Limb (tissue), 2 donors: ENCODE data around the gene SOX13.
A peak's percentile ranks its signal among the peaks of the same experiment; 100 is the strongest.

Experiments used
- DNase-seq, 2 donors: peaks; one replicate each; pipeline ENCODE4 v3.0.0-alpha.2; 2016; ENCODE audit errors: extremely low spot score in 2 of 2

The SOX13 gene

GRCh38 chr1:204105131-204105515, 32.2 kb downstream of the SOX13 start:
- no peak for DNase-seq

DNA sequence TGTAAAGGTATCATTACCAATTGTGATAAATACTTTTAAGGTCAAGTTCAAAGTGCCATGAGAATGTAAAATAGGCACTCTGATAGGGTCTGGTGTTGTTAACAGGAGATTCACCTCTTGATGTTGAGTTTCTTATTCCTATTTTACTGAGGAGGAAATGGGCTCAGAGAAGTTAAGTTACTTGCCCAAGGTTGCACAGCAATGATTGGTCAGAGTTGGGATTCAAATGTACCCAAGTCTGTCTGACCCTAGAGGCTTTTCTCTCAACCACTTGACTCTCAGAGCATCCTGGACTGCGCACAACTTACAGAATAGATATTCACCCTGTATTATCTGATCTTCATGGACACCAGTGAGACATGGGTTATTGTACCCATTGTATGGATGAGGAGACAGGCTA, 33.9 kb downstream of the SOX13 start:
- DNase-seq: no peak

DNA sequence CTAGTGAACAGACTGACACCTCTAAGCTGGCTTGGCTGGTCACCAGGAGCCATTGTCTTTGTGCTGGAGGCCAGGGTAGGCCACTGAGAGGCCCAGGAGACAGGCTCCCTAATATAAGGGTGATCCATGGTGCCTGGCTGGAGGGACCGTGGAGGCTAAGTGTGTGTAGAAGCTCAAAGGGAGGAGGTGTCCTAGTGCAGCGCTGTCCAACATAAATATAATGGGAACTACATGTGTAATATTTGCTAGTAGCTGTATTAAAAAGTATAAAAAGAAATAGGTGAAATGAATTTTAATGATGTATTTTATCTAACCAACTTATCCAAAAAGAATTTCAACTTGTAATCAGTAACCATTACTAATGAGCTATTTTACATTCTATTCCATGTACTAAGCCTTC, 35.0 kb downstream of the SOX13 start:
- DNase-seq: no peak

- DNase-seq: no peak
Observed at GRCh38 chr1:204108312-204109141, 35.6 kb downstream of the SOX13 start.

DNA sequence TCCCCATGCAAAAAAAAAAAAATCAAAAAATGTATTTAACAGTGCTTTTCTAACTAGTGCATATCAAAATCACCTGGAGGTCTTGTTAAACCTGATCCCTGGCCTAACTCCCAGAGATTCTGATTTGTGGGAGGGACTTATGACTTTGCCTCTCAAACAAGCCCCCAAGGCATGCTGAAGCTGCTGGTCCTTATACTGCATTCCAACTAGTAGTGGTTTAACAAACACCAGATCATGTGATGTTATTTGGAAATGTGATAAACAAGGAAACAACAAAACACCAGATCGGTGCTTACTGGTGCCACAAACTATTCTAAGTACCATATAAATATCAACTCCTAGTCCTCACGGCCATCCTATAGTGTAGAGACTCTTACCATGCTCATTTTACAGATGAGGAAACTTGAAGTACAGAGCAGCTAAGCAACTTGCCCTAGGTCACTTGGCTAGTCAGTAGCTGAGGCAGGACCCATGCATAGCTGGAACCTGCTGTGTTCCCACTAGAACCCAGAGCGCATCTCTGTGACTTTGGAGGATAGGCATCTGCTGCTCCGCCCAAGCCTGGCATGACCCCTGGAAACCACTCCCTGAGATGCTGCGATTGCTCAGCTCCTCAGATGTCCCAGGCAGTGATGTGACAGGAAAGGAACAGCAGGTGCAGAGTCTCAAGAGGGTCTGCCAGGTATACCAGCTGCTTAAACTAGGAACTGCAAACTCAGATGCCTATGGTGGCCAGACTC, 38.1 kb downstream of the SOX13 start:
- DNase-seq: no peak

- DNase-seq: no peak
Observed at GRCh38 chr1:204112876-204113730, 40.2 kb downstream of the SOX13 start.

DNA sequence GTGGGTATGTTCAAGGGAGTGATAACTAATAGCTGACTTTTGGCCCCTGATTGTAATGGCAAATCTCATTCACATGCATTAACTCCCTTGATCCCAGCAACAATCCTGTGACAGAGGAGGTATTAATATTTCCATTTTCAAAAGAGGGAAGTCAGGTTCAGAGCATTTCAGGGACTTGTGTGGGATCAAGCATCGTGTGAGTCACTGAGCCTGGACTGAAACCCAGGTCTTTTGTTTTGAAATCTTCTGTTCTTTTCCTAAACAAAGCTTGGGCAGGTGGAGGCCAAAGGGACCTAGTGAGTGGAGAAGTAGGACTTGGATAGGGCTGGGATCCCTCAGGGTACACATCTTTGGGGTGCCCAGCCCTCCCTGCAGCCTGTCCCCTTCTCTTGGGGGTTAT, 41.0 kb downstream of the SOX13 start:
- no peak for DNase-seq

DNA sequence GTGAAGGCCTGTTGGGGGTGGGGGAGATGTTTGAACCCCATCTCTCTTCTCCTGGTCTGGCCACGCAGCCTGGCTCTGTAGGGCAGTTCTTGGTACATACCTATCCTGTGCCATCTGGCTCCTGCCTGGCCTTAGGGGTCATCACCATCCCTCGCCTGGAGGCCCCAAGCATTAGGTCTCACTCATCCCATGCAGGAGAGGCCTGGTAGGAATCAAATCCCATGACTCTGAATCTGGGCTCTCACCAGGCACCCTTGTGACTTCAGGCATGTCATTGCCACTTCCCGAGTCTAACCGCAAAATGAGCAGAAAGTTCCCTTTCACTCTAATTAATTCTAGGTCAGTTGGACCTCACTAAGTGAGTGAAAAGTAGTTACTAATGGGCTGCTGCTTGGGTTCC, 41.7 kb downstream of the SOX13 start:
- DNase-seq: no peak

DNA sequence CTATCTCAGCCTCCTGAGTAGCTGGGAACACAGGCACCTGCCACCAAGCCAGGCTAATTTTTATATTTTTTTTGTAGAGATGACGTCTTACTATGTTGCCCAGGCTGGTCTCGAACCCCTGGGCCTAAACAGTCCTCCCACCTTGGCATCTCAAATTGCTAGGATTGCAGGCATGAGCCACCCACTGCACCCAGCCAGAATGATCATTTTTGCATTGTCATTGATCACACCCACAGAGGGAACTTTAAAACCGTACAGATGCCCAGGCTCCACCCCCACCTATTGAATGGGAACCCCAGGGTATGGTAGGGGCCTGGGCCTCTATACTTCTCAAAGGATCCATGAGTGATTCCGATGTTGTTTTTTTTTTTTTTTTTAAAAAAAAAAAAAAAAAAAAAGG, 42.2 kb downstream of the SOX13 start:
- DNase-seq: no peak

DNA sequence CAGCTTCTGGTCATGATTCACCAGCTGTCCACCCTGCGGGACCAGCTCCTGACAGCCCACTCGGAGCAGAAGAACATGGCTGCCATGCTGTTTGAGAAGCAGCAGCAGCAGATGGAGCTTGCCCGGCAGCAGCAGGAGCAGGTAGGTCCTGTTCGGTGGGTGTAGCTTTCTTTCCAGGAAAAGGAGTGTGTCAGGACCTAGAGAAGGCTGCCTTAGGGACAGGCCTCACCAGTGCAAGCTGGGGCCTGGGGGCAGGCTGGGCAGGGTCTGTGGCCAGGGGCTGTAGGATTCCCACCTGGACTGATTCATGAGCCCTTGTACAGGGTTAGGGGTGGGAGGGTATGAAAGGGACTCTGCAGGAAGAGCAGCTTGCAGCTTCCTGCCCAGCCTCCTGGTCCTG, 43.6 kb downstream of the SOX13 start:
- DNase-seq: no peak

GRCh38 chr1:204121840-204122555, 49.1 kb downstream of the SOX13 start:
- no peak for DNase-seq

GRCh38 chr1:204123376-204123775, 50.5 kb downstream of the SOX13 start:
- no peak for DNase-seq

- no peak for DNase-seq
Observed at GRCh38 chr1:204124639-204125038, 51.7 kb downstream of the SOX13 start.

DNA sequence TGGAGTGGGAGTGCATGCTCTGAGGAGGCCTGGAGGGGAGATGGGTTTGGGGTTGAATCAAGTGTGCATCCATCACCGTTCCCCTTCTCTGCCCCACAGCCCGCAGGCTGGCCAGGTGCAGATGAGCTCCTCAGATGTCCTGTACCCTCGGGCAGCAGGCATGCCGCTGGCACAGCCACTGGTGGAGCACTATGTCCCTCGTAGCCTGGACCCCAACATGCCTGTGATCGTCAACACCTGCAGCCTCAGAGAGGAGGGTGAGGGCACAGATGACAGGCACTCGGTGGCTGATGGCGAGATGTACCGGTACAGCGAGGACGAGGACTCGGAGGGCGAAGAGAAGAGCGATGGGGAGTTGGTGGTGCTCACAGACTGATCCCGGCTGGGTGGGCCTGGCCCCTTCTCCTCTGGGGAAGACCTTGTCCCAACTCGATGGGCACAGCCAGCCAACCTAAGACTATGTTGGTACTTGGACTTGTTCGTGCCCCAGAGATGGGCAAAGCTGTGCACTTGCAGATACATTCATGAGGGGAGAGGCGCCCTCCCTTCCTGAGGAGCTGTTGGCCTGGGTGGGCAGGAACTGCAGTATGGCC, 52.9 kb downstream of the SOX13 start:
- no peak for DNase-seq

DNA sequence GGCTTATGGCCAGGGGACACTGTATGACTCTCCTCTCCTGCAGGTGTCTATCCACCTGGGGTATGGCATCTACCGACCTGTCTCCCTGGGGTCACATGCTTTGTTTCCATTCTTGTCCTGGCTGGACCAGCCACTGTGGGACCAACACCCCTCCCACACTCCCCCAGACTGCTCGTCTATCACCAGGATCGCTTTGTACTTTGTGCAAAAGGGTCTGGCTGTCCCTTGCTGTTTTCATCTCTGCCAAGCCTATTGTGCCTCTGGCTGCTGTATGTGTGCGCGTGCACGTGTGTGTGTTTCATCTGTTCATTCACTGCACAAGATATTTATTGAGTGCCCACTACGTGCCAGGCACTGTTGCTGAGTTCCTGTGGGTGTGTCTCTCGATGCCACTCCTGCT, 53.5 kb downstream of the SOX13 start:
- DNase-seq: no peak

GRCh38 chr1:204126956-204127355, 54.0 kb downstream of the SOX13 start:
- no peak for DNase-seq

GRCh38 chr1:204127597-204128242, 54.8 kb downstream of the SOX13 start:
- DNase-seq: peak; percentile 28 to 69

DNA sequence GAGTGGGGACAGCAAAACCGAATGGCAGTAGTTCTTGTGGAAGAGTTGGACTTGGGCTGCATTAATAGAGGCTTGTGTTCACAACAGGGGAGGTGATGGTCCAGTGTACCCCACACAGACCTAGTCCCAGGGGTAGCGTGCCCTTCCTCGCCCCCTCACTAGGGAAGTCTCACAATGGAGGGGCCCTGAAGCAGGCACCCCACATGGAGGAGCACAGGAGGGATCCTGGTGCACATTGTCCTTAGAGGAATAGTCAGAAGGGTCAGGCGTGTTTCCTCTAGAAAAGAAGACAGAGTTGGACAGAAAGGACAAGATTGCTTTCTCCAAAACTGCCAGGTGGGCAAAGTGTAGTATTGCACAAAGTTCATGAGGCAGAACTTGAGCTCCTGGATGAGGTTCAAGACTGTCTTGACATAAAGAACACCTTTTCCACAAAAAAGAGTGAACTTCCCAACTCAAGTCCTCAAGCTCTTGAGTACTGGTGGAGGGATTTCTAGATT, 55.6 kb downstream of the SOX13 start:
- no peak for DNase-seq

- DNase-seq: peak; percentile 82 to 88
Observed at GRCh38 chr1:204128964-204129896, 56.3 kb downstream of the SOX13 start.
